Activated naive CD8-positive, alpha-beta T cell treated with anti-CD3 and anti-CD28 coated beads, Interleukin-2, amount 50 U/mL, for 24 hours (primary cell): ENCODE measurements around the gene SMIM8.
"Not testable (repeated sequence)": the region's sequence is repeated elsewhere in the genome, so short reads cannot be mapped to it uniquely, and the experiment has no call there.

Experiments
- ATAC-seq: fragments of 150-1000 bp; cut with Tn5 transposase; one replicate; pipeline ENCODE4 v1.10.0; 2021
- DNase-seq: peaks from one replicate; pipeline ENCODE4 v3.0.0; 2021
- H3K27ac Mint-ChIP-seq: one replicate; pipeline ENCODE4 v1.8.0; 2021; ENCODE audit warnings: mild to moderate bottlenecking, mixed read lengths
- H3K27me3 Mint-ChIP-seq: one replicate; pipeline ENCODE4 v1.8.0; 2021; ENCODE audit warnings: mixed read lengths
- H3K36me3 Mint-ChIP-seq: one replicate; pipeline ENCODE4 v1.8.0; 2021; ENCODE audit warnings: low read depth, mixed read lengths
- H3K4me1 Mint-ChIP-seq: one replicate; pipeline ENCODE4 v1.8.0; 2021; ENCODE audit warnings: mixed read lengths
- H3K4me3 Mint-ChIP-seq: one replicate; pipeline ENCODE4 v1.8.0; 2021; ENCODE audit warnings: mild to moderate bottlenecking, moderate library complexity, mixed read lengths
- H3K9me3 Mint-ChIP-seq: one replicate; pipeline ENCODE4 v1.8.0; 2021; ENCODE audit warnings: mixed read lengths

The SMIM8 gene

DNA sequence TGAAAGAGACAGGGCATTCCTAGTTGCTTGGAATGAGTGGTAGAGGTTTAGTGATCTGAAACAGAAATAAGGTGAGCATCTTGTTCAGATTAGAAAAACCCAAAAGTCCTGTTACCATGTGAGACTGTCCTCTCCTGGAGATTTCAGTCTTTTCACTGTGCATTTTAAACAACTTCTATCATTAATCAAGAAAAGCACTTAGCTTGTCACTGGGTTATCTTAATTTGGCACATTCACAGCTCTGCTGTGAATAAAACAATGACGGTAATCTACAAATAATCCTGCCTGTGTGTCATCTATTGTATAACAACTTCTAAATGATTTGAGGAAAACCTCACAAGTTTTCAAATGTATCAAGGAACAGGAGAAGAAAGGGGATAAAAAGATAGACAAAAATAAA, 9.5 kb upstream of the SMIM8 start:
- Mint-ChIP-seq H3K9me3 (no peaks in the 10 kb centered on the region), H3K27ac (no peak overlapping the region), H3K4me1 (no peaks in the 10 kb centered on the region), H3K27me3 (peaks cover 20% of the 10 kb centered on the region), H3K4me3 (no peak overlapping the region), H3K36me3 (no peaks in the 10 kb centered on the region)
- DNase-seq (no peak), ATAC-seq (no peak)

DNA sequence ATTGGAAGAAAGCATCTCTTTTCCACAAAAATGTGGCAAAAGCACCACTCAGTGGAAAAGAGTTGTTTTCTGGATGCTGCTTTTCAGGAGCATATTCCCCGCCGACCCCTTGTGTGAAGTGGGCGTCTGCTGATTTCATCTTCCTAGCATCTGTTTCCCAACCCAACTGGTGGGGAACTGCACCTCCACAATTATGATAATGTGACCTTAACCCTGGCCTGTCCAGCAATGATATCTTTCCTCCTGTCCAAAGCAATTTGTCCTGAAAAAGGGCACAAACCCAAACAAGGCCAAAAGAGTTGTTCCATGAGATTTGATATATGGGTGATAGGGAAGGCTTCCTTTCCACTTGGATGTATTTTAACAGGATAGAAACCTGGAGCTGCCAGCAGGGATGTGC, 7.3 kb upstream of the SMIM8 start:
- no peaks in the 10 kb centered on the region for H3K4me1 Mint-ChIP-seq
- ATAC-seq, result no peak
- peaks cover 19% of the 10 kb centered on the region for H3K27me3 Mint-ChIP-seq

DNA sequence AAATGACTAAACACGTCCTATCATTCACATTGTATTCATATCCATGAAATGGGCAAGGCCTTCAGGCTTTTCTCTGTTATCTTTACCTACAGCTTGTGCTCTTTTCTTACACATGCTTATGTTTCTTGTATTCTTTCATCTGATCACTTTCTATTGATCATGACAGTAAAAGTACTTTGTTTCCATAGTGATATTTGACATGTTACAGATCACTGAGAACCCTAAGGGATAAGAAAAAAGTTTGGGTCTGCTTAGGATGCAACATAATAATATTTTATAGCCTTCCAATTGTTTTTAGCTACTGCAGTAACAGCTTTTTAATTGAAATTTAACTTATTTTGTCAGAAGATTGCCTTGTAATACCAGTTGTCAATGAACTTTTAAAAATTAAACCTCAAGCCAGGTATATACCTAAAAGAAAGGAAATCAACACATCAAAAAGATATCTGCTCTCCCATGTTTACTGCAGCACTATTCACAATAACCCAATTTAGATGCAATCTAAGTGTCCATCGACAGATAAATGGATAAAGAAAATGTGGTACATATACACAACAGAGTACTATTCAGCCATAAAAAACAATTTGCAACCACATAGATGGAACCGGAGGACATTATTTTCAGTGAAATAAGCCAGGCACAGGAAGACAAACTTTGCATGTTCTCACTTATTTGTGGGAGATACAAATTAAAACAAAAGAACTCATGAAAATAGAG, 3.0 kb upstream of the SMIM8 start:
- no peaks in the 10 kb centered on the region for H3K9me3 Mint-ChIP-seq
- H3K27ac Mint-ChIP-seq, result no peak overlapping the region
- peaks cover 8% of the 10 kb centered on the region for H3K27me3 Mint-ChIP-seq
- no peaks in the 10 kb centered on the region for H3K36me3 Mint-ChIP-seq
- no peak for ATAC-seq
- H3K4me3 Mint-ChIP-seq, result no peak overlapping the region
- no peak for DNase-seq
- H3K4me1 Mint-ChIP-seq, result peaks cover 15% of the 10 kb centered on the region

More for the DNA sequence above, 7.3 kb upstream of the SMIM8 start:
- Mint-ChIP-seq H3K4me3 (no peak overlapping the region), H3K27ac (no peak overlapping the region), H3K9me3 (no peaks in the 10 kb centered on the region), H3K36me3 (no peaks in the 10 kb centered on the region)
- DNase-seq, result no peak

DNA sequence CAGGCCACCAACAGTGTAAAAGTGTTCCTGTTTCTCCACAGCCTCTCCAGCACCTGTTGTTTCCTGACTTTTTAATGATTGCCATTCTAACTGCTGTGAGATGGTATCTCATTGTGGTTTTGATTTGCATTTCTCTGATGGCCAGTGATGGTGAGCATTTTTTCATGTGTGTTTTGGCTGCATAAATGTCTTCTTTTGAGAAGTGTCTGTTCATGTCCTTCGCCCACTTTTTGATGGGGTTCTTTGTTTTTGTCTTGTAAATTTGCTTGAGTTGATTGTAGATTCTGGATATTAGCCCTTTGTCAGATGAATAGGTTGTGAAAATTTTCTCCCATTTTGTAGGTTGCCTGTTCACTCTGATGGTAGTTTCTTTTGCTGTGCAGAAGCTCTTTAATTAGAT, 1.5 kb downstream of the SMIM8 start:
- H3K4me3 Mint-ChIP-seq, result peak overlapping the region; percentile 95
- peaks cover 19% of the 10 kb centered on the region for H3K4me1 Mint-ChIP-seq
- not testable (repeated sequence) for H3K36me3 Mint-ChIP-seq, H3K27ac Mint-ChIP-seq, H3K27me3 Mint-ChIP-seq, DNase-seq, ATAC-seq
- peaks cover 11% of the 10 kb centered on the region for H3K9me3 Mint-ChIP-seq

DNA sequence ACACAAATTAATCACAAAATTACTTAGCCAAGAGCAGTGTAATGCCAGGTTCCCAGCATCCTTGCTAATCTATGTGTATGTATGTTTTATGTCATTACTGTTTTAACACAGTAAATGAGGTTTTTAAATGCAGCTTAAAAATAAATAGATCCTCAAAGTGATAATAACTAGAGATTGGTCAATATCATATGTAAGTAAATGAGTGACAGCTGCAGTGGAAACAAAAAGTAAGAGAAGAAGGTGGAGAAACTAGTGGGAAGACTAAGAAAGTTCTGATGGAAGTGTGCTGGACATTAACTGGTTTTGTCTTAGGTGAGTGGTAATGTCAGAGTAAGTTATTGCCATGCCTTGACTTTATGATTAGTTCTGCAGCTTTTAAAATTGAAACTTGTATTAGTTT, 8.6 kb downstream of the SMIM8 start:
- no peak for ATAC-seq
- no peaks in the 10 kb centered on the region for H3K27me3 Mint-ChIP-seq
- H3K9me3 Mint-ChIP-seq, result peaks cover 20% of the 10 kb centered on the region
- no peak overlapping the region for H3K27ac Mint-ChIP-seq
- no peak overlapping the region for H3K4me3 Mint-ChIP-seq
- H3K4me1 Mint-ChIP-seq, result peaks cover 12% of the 10 kb centered on the region
- no peak for DNase-seq
- peaks cover 15% of the 10 kb centered on the region for H3K36me3 Mint-ChIP-seq

DNA sequence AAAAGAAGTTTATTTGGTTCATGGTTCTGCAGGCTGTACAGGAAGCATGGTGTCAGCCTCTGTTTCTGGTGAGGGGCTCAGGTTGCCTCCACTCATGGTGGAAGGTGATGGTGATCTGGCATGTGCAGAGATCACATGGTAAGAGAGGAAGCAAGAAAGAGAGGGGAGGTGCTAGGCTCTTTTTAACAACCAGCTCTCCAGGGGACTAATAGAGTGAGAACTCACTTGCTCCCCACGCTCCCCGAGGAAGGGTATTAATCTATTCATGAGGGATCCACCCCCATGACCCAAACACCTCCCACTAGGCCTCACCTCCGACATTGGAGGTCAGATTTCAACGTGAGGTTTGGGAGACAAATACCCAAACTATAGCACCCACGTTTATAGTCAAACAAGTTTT, 10.6 kb downstream of the SMIM8 start:
- Mint-ChIP-seq H3K9me3 (peaks cover 11% of the 10 kb centered on the region), H3K4me1 (peaks cover 10% of the 10 kb centered on the region), H3K27ac (no peak overlapping the region), H3K27me3 (no peaks in the 10 kb centered on the region), H3K4me3 (no peak overlapping the region), H3K36me3 (peaks cover 12% of the 10 kb centered on the region)
- DNase-seq, result no peak
- ATAC-seq, result no peak

DNA sequence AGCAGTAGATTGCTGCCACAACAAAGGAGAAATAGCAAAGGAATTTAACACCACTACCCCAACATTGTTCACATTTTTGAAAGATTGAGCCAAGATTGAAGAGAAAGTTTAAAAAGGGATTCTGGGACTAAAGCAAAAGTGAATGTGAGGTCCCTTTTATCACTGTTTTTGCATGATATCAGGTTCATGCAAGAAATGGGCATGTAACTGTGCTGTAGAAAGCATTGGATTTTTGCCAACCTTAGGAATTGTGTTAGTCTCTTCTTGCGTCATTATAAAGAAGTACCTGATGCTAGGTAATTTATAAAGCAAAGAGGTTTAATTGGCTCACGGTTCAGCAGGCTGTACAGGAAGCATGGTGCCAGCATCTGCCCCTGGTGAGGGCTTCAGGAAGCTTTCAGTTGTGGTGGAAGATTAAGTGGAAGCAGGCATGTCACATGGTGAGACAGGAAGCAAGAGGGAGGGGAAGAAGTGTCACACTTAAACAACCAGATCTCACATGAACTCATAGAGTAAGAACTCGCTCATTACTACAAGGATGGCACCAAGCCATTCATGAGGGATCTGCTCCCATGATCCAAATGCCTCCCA, 11.3 kb downstream of the SMIM8 start:
- DNase-seq (no peak), ATAC-seq (no peak)
- no peaks in the 10 kb centered on the region for H3K27me3 Mint-ChIP-seq
- no peak overlapping the region for H3K27ac Mint-ChIP-seq
- H3K4me3 Mint-ChIP-seq, result no peak overlapping the region
- peaks cover 12% of the 10 kb centered on the region for H3K36me3 Mint-ChIP-seq
- H3K4me1 Mint-ChIP-seq, result peaks cover 10% of the 10 kb centered on the region
- peaks cover 11% of the 10 kb centered on the region for H3K9me3 Mint-ChIP-seq

DNA sequence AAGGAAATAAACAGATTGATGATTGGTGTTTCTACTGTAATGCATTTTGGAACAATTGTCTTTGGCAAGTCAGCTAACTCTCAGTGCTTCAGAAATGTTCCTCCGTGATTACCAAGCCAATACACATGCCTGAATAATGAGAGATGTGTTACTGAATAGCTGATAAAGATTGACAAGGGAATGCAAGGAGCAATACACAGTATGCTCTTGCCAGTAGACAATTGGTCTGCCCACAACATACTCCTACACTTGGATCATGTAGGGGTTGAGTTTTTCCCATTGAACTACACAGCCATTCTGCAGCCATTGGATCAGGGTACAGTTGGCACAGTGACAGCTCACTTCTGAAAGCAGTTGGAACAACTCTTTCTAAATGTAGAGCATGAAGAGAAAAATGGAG, 12.3 kb downstream of the SMIM8 start:
- ATAC-seq, result no peak
- Mint-ChIP-seq H3K27me3 (no peaks in the 10 kb centered on the region), H3K9me3 (peaks cover 11% of the 10 kb centered on the region), H3K27ac (no peak overlapping the region), H3K4me3 (no peak overlapping the region), H3K36me3 (peaks cover 12% of the 10 kb centered on the region), H3K4me1 (peaks cover 10% of the 10 kb centered on the region)
- no peak for DNase-seq

DNA sequence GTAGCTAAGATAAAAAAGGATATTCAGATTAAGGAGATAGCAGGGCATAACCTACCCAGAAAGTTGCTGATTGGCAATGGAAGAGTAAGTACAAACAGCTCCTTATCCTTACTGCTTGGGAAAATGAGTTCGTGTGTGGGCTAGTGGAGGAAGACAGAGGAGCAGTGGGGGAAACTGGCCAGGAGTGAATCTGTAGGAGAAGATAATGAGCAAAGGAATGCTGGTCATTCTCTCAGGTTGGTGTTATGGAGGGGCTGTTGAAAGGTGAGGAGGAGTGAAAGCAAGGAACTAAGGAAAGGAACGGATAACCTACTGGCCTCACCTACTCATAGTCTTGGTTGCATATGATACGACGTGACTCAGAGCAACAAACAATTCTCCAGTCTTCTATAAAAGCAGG, 14.0 kb downstream of the SMIM8 start:
- no peaks in the 10 kb centered on the region for H3K27me3 Mint-ChIP-seq
- peaks cover 13% of the 10 kb centered on the region for H3K36me3 Mint-ChIP-seq
- peaks cover 11% of the 10 kb centered on the region for H3K9me3 Mint-ChIP-seq
- no peak for ATAC-seq
- H3K4me3 Mint-ChIP-seq, result no peak overlapping the region
- H3K27ac Mint-ChIP-seq, result no peak overlapping the region
- peaks cover 10% of the 10 kb centered on the region for H3K4me1 Mint-ChIP-seq
- DNase-seq, result no peak

DNA sequence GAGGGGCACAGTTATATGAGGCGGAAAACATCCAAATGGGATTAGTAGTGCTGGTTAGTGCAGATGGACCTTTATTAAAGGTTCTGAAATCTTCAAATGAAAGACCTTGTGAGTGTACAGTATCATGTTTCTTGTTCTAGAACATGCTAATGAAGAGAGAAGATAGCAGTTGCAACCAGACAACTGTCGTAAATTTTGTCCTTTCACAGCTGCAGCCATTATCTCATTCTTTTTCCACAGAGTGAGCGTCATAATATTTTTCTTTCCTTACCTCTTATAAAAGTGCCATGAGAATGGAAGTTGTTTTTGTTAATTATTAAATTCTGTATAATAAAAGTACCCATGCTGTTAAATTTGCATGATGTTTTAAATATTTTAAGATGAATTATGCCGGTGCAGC, 17.8 kb downstream of the SMIM8 start:
- Mint-ChIP-seq H3K4me1 (no peaks in the 10 kb centered on the region), H3K9me3 (no peaks in the 10 kb centered on the region), H3K4me3 (no peak overlapping the region), H3K27me3 (no peaks in the 10 kb centered on the region), H3K36me3 (peaks cover 6% of the 10 kb centered on the region), H3K27ac (no peak overlapping the region)
- no peak for DNase-seq
- ATAC-seq, result no peak

DNA sequence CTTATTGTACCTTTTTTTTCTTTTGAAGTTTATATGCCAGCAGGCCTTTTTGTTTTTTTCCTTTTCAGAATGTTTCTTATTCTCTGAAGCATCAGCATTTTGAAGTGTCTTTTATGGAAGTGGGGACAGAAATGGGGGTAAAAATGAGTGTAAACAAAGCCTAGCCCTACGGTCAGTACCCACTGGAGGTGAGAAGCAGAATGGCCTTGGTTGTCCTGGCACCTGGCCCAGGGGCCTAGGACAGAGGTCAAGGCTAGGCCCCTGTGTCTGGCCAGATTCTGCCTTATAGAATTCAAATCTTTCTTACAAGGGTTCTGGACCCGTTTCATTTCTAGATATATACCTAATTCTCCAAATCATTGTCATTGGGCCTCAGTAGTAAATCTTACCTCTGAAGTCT, 18.8 kb downstream of the SMIM8 start:
- Mint-ChIP-seq H3K27ac (no peak overlapping the region), H3K4me3 (no peak overlapping the region), H3K4me1 (no peaks in the 10 kb centered on the region), H3K36me3 (peaks cover 6% of the 10 kb centered on the region), H3K9me3 (no peaks in the 10 kb centered on the region), H3K27me3 (no peaks in the 10 kb centered on the region)
- ATAC-seq (no peak), DNase-seq (no peak)

DNA sequence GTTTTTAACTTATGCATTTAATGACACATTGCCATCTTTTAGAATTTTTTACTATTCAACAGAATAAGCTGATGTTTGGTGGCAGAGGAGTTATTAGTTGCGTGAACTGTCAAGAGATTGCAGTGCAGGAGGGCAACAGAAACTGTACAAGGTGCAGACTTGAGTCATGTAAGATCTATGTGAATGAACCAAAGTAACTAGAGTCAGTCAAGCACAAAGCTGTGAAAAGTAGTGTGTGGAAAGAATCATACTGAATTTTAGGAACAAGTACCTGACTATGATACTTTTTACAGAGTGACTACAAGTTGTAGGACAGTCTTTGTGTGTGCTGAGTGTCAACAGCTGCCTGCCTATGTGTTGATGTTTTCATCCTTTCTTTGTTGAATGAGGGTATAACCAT, 19.5 kb downstream of the SMIM8 start:
- DNase-seq, result no peak
- no peak for ATAC-seq
- H3K4me1 Mint-ChIP-seq, result no peaks in the 10 kb centered on the region

DNA sequence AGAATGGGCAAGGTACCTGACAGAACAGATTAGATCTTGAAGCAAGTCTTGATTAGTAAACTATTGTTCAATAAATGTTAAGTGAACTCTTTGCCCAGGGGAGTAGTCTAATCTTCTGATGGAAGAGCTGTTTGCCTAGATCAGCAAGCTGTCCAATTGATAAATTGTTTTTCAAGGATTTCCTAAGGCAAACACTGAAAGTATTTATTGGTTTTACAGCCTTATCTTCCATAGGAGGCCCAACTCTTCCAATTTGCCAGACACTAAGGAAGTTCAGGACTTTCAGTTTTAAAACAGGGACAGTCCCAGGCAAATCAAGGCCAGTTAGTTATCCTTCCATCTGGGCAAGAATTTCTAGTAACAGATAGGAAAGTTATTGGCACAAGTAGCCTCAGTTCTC, 20.4 kb downstream of the SMIM8 start:
- H3K4me3 Mint-ChIP-seq, result no peak overlapping the region
- H3K27me3 Mint-ChIP-seq, result no peaks in the 10 kb centered on the region
- DNase-seq (no peak), ATAC-seq (no peak)
- H3K27ac Mint-ChIP-seq, result no peak overlapping the region
- no peaks in the 10 kb centered on the region for H3K9me3 Mint-ChIP-seq
- H3K4me1 Mint-ChIP-seq, result no peaks in the 10 kb centered on the region
- H3K36me3 Mint-ChIP-seq, result peaks cover 6% of the 10 kb centered on the region

More for the DNA sequence above, 19.5 kb downstream of the SMIM8 start:
- no peaks in the 10 kb centered on the region for H3K9me3 Mint-ChIP-seq
- H3K36me3 Mint-ChIP-seq, result peaks cover 6% of the 10 kb centered on the region
- H3K4me3 Mint-ChIP-seq, result no peak overlapping the region
- H3K27me3 Mint-ChIP-seq, result no peaks in the 10 kb centered on the region
- H3K27ac Mint-ChIP-seq, result no peak overlapping the region

DNA sequence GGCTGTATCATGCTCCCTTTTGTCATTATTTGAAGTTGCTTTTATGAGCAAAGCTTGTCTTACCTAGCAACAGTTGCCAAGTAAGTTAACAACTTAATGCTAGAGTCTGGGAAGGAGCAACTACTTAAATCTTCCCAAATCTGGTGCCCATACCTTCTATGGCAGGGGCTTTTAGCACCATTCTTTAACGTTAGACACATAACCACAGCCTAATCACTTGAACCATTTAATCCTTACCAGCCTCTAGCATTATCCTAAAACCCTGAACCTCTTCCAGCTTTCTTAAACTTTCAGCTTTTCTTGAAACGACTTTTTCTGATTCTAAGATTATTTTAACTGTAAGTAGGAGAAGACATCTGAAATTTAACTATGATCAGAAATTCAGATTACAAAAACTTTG, 22.3 kb downstream of the SMIM8 start, which contains the start of gene C6orf163:
Gene C6orf163 (plus strand): TSS at position 83 of the 400 bp plus-strand sequence. CDS start 287 bp downstream, at position 370.
- H3K9me3 Mint-ChIP-seq, result no peaks in the 10 kb centered on the region
- H3K36me3 Mint-ChIP-seq, result peaks cover 6% of the 10 kb centered on the region
- DNase-seq (no peak), ATAC-seq (no peak)
- no peaks in the 10 kb centered on the region for H3K27me3 Mint-ChIP-seq
- H3K27ac Mint-ChIP-seq, result no peak within 1 kb of the TSS
- H3K4me1 Mint-ChIP-seq, result no peaks in the 10 kb centered on the region
- no peak within 1 kb of the TSS for H3K4me3 Mint-ChIP-seq

DNA sequence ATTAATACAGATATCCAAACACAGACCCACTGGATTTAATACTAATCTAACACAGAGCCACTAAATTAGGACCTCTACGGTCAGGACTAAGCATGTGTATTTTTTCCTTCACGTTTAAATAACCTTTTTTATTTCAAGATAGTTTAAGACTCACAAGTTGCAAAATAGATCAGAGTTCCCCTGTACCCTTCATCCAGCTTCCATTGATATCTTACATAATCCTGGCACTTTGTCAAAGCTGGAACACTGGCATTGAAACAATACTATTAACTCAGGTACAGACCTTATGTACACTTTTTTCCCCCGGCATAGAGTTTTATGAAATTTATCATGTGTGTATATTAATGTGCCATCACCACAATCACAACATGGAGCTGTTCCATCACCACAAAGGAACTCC, 24.3 kb downstream of the SMIM8 start:
- H3K4me1 Mint-ChIP-seq, result no peaks in the 10 kb centered on the region
- H3K27me3 Mint-ChIP-seq, result no peaks in the 10 kb centered on the region
- no peak overlapping the region for H3K27ac Mint-ChIP-seq
- ATAC-seq (no peak), DNase-seq (no peak)
- no peak overlapping the region for H3K4me3 Mint-ChIP-seq
- no peaks in the 10 kb centered on the region for H3K9me3 Mint-ChIP-seq
- peaks cover 5% of the 10 kb centered on the region for H3K36me3 Mint-ChIP-seq
